GM06990 (cell line): ENCODE results near the gene MTHFSD.

Experiments
- DNase-seq: peaks from one replicate; pipeline ENCODE4 v3.0.0-alpha.2; 2011; ENCODE audit not compliant: insufficient read length; ENCODE audit errors: extremely low read depth
- H3K27me3 ChIP-seq: replicated peaks from 2 replicates; pipeline ENCODE4 v1.6.0; 2011; ENCODE audit warnings: low read length; ENCODE audit not compliant: control insufficient read depth, insufficient read depth
- H3K36me3 ChIP-seq: 2 replicates; pipeline ENCODE4 v1.5.1; 2011; ENCODE audit warnings: low read length; ENCODE audit not compliant: control insufficient read depth, insufficient read depth
- H3K4me3 ChIP-seq: replicated peaks from 2 replicates; pipeline ENCODE4 v1.5.1; 2011; ENCODE audit warnings: low read depth, mild to moderate bottlenecking, control low read depth, low read length
- TF ChIP-seq, protein P1 (sequence below): IDR thresholded peaks from 2 replicates; pipeline ENCODE4 v1.5.1; 2011; ENCODE audit warnings: low read length, control low read depth, mild to moderate bottlenecking, inconsistent platforms; ENCODE audit not compliant: insufficient read depth, poor library complexity, severe bottlenecking

The MTHFSD gene

GRCh38 chr16:86485746-86486145 is 69.3 kb downstream of the MTHFSD start:
- TF ChIP-seq, protein P1, sequence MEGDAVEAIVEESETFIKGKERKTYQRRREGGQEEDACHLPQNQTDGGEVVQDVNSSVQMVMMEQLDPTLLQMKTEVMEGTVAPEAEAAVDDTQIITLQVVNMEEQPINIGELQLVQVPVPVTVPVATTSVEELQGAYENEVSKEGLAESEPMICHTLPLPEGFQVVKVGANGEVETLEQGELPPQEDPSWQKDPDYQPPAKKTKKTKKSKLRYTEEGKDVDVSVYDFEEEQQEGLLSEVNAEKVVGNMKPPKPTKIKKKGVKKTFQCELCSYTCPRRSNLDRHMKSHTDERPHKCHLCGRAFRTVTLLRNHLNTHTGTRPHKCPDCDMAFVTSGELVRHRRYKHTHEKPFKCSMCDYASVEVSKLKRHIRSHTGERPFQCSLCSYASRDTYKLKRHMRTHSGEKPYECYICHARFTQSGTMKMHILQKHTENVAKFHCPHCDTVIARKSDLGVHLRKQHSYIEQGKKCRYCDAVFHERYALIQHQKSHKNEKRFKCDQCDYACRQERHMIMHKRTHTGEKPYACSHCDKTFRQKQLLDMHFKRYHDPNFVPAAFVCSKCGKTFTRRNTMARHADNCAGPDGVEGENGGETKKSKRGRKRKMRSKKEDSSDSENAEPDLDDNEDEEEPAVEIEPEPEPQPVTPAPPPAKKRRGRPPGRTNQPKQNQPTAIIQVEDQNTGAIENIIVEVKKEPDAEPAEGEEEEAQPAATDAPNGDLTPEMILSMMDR = no peak

GRCh38 chr16:86484240-86484639 is 70.8 kb downstream of the MTHFSD start:
- H3K27me3 ChIP-seq = no peaks in the 10 kb centered on the region; the same call in 1 of the 2 replicates
- DNase-seq = no peak
- no peak overlapping the region for H3K4me3 ChIP-seq
- TF ChIP-seq, protein P1 = no peak
- no peaks in the 10 kb centered on the region for H3K36me3 ChIP-seq

More at GRCh38 chr16:86485746-86486145, 69.3 kb downstream of the MTHFSD start:
- no peak overlapping the region for H3K4me3 ChIP-seq
- no peaks in the 10 kb centered on the region; the same call in 1 of the 2 replicates for H3K27me3 ChIP-seq
- no peaks in the 10 kb centered on the region for H3K36me3 ChIP-seq
- DNase-seq = no peak

- TF ChIP-seq, protein P1 = no peak
- Histone ChIP-seq H3K27me3 (peaks cover 4% of the 10 kb centered on the region; the same call in 1 of the 2 replicates), H3K36me3 (no peaks in the 10 kb centered on the region), H3K4me3 (no peak overlapping the region)
- DNase-seq = no peak
Measured at GRCh38 chr16:86481607-86482006, 73.4 kb downstream of the MTHFSD start.

- 0 out of 2 replicates have a peak, but pooled peaks cover 4% of the 10 kb centered on the region for H3K27me3 ChIP-seq
- H3K36me3 ChIP-seq = no peaks in the 10 kb centered on the region
- no peak for DNase-seq
- no peak overlapping the region for H3K4me3 ChIP-seq
- TF ChIP-seq, protein P1 = no peak
Measured at GRCh38 chr16:86480444-86480843, 74.6 kb downstream of the MTHFSD start.
